Brain microvascular endothelial cell (primary cell): ENCODE data around the gene ANKDD1A.

ENCODE experiments used
- DNase-seq: peaks from one replicate; pipeline ENCODE4 v3.0.0-alpha.2; 2020
- H3K27ac ChIP-seq: fragments of 250-450 bp; sonication (Bioruptor Pico); 2 replicates; pipeline ENCODE4 v1.5.1; 2020; ENCODE audit warnings: mild to moderate bottlenecking, moderate library complexity
- H3K27me3 ChIP-seq: fragments of 250-450 bp; sonication (Bioruptor Pico); replicated peaks from 2 replicates; pipeline ENCODE4 v1.5.1; 2020; ENCODE audit warnings: mild to moderate bottlenecking
- H3K36me3 ChIP-seq: fragments of 250-450 bp; sonication (Bioruptor Pico); replicated peaks from 2 replicates; pipeline ENCODE4 v1.5.1; 2020; ENCODE audit warnings: mild to moderate bottlenecking
- H3K4me3 ChIP-seq: 2 replicates; pipeline ENCODE4 v1.5.1; 2011; ENCODE audit warnings: low read depth, mild to moderate bottlenecking, control low read depth, low read length, moderate library complexity
- CTCF ChIP-seq: IDR thresholded peaks from 2 replicates; pipeline ENCODE4 v1.5.1; 2011; ENCODE audit warnings: low read depth, mild to moderate bottlenecking, moderate library complexity, low read length, control low read depth, inconsistent platforms; ENCODE audit errors: missing control alignments
- in situ Hi-C: cut with HindIII; loops from 2 replicates; pipeline ENCODE4 v1.10.0; 2017; ENCODE audit warnings: low sequenced_read_pairs, low pct_ligation_motif_present

Gene ANKDD1A

GRCh38 chr15:64993290-64993689 is 81.6 kb downstream of the ANKDD1A start:
- H3K27me3 ChIP-seq = no peaks in the 10 kb centered on the region
- H3K4me3 ChIP-seq = no peak overlapping the region
- H3K27ac ChIP-seq = no peak overlapping the region
- DNase-seq = no peak
- in situ Hi-C loops = no loop called here
- H3K36me3 ChIP-seq = no peaks in the 10 kb centered on the region
- TF ChIP-seq CTCF = no peak

- TF ChIP-seq CTCF = no peak
- Histone ChIP-seq H3K36me3 (no peaks in the 10 kb centered on the region), H3K4me3 (no peak overlapping the region), H3K27ac (no peak overlapping the region), H3K27me3 (no peaks in the 10 kb centered on the region)
- no peak for DNase-seq
- in situ Hi-C loops = no loop called here
These were observed 85.4 kb downstream of the ANKDD1A start for GRCh38 chr15:64997066-64997465.

- in situ Hi-C loops = no loop called here
- no peak for DNase-seq
- no peak overlapping the region for H3K4me3 ChIP-seq
- TF ChIP-seq CTCF = no peak
- H3K27me3 ChIP-seq = no peaks in the 10 kb centered on the region
- H3K36me3 ChIP-seq = peaks cover 2% of the 10 kb centered on the region
- H3K27ac ChIP-seq = no peak overlapping the region
These were observed 86.2 kb downstream of the ANKDD1A start for GRCh38 chr15:64997745-64998375.

GRCh38 chr15:65004993-65005392 is 93.3 kb downstream of the ANKDD1A start:
- in situ Hi-C loops = no loop called here
- H3K27ac ChIP-seq = no peak overlapping the region
- no peaks in the 10 kb centered on the region for H3K27me3 ChIP-seq
- H3K36me3 ChIP-seq = peaks cover 4% of the 10 kb centered on the region
- TF ChIP-seq CTCF = no peak
- H3K4me3 ChIP-seq = no peak overlapping the region
- no peak for DNase-seq

GRCh38 chr15:65006876-65007275 is 95.2 kb downstream of the ANKDD1A start:
- TF ChIP-seq CTCF = no peak
- no peaks in the 10 kb centered on the region for H3K27me3 ChIP-seq
- no peak overlapping the region for H3K27ac ChIP-seq
- peaks cover 4% of the 10 kb centered on the region for H3K36me3 ChIP-seq
- H3K4me3 ChIP-seq = no peak overlapping the region
- DNase-seq = no peak
- in situ Hi-C loops = no loop called here
